HG02571 (cell line): ENCODE measurements around the gene BLOC1S5.
"Not testable (repeated sequence)": the region's sequence is repeated elsewhere in the genome, so short reads cannot be mapped to it uniquely, and the experiment has no call there.

Experiments
- ATAC-seq: cut with Tn5 transposase; IDR thresholded peaks from one replicate; pipeline ENCODE4 v1.9.1; 2021; ENCODE audit warnings: mild to moderate bottlenecking, moderate library complexity; ENCODE audit not compliant: unreplicated experiment

Gene BLOC1S5

DNA sequence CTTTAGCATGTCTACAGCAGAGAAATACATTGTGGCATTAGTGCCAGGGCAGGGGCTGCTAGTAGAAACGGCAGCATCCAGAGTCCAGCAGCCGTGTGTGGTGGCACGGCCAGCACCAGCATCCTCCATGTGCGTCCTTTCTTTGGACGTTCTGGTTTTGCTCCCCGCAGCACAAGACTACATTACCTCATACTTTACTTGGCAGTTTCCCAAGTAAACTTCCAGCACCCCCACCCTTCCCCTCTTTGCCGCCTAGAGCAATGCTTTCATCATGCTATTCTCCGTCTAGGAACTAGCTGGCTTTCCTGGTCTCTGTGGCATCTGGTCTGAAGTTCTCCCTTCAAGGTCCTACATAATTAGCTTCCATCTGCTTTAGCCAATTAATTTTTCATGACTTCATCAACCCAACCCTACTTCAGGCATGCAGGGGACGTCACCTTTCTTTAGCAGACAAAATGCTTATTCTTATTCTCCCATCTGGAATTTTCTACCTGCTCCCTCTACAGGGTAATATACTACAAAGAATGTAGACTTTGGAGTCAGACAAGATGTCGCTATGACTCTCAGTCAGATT is 67.6 kb downstream of the BLOC1S5 start:
- ATAC-seq = no peak

- ATAC-seq = no peak
Measured at GRCh38 chr6:7993952-7994351, 70.2 kb downstream of the BLOC1S5 start.

- no peak for ATAC-seq
Measured at GRCh38 chr6:7993399-7993798, 70.8 kb downstream of the BLOC1S5 start.

DNA sequence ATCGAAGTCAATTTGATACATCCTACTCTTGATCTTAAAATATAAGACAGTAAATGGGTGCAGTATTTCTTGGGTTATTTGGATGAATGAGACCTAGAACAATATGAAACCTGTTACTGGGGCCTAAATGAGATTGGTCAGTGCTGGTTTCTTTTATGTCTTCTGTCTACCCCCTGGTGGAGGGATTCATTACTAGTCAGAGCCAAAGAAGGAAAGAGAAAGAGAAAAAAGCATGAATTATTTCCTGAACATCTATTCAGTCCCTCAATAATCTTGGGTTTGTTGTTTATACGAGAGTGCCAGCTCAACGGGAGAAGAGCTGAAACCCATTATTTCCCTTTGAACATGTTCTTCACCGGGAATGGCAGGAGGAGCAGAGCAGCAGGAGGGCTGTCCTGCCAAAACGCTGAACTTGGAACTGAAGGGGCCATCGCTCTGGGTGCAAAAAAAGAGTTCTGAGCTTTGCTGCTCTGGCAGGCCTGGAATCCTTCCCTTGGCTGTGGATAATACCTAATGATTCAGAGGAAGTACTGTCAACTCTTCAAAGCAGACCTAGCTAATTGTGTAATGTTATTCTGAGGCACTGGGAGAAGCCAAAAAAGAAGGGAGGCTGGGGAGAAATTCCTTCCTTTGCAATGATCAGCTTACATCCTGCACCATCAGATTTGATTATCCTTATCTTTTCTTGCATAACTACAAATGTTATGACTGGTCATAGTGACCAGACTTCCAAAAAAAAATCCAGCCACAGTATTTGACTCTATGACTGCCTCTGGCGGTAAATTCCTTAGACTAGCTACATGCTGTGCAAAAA is 72.0 kb downstream of the BLOC1S5 start:
- ATAC-seq = no peak

DNA sequence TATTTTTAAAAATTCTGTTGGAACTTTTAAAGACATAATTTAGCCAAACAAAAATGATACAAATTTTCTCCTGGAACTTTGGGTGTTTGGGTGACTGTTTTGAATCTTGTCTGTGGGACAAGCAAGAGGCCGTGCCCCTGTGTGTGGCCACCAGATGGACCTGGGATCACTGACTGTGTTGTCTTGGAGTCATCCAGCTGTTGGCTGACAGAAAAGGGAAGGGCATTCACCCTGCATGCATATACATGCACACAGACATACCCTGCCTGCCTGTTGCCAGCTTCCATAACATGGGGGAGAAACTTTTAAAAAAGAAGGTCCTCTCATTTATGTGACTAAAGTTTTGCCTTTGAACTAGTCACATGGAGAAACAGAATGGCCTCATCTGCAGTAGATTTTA is 72.7 kb downstream of the BLOC1S5 start:
- ATAC-seq = no peak

GRCh38 chr6:7986219-7986618 is 78.0 kb downstream of the BLOC1S5 start:
- ATAC-seq = no peak

GRCh38 chr6:7983967-7984366 is 80.2 kb downstream of the BLOC1S5 start:
- ATAC-seq = not testable (repeated sequence)

GRCh38 chr6:7979831-7980230 is 84.4 kb downstream of the BLOC1S5 start:
- ATAC-seq = no peak

DNA sequence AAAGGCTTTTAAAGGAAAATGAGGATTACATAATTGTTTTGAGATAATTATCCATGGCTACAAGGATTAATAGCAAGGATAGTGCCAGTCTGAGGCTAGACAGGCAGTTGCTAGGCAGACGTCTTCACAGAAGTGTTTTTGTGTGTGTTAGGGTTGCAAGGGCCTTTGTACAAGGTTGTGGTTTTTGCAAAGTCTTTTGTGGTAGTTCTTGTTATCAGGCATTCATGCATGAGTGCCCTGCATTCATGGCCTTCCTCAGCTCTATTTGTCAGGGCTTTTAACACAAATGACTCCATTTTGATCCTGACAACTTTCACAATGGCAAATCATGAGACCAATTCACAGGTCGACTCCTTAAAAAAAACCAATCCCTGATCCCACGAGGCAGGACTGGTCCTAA is 85.5 kb downstream of the BLOC1S5 start:
- ATAC-seq = no peak

- no peak for ATAC-seq
Measured at GRCh38 chr6:7976485-7977056, 87.6 kb downstream of the BLOC1S5 start.

DNA sequence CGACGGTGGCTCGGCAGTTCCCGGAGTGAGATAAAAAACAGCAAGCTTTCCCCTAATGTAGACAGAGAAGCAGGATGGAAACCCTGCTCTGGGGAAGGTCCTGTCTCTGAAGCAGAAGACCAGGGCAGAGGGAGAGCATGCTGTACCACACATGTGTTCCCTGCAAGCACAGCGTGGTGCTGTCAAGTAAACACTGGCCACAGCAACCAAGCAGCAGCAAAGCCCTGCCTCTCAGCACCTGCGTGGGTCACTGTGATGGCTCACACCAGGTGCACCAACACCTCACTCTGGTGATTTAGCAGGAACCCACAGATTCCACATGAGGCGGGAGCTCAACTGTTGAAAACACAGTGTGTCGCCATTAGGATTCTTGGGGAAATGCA is 88.4 kb downstream of the BLOC1S5 start:
- ATAC-seq = no peak

DNA sequence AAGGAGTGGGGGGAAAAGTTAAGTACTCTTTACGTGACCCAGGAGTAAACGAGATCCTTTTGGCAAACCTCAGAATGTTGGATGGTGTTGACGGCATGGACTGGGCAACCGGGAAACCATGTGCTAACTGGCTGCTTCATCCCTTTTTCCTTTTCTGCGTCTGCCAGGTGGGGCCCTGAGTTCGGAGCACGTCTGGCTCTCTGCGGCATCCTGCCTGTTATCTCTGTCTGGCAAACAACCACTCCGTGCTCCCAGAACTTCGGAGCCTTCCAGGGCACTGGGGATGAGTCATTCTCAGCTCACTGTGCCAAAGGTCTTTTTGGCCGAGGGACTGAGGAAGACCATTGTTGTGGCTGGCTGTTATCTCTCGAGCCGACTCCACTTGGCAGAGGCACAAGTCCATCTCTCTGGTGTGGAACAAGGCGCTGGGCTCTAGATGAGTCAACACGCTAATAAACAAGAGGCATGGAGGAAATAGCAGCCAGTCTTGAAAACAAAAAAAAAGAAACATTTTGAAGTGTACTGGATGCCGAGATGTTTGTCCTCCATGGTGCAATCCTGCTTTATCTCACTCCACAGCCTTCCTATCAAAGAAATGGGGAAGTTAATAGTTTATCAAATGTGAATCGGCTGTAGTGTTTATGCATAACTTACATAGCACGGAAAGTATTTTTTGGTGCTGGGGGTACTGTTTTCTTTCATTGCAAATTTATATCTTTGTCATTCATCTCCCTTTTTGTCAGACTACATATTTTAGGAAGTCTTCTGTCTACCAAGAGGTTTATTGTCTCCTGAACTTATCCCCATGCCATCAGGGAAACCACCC is 89.0 kb downstream of the BLOC1S5 start:
- no peak for ATAC-seq

DNA sequence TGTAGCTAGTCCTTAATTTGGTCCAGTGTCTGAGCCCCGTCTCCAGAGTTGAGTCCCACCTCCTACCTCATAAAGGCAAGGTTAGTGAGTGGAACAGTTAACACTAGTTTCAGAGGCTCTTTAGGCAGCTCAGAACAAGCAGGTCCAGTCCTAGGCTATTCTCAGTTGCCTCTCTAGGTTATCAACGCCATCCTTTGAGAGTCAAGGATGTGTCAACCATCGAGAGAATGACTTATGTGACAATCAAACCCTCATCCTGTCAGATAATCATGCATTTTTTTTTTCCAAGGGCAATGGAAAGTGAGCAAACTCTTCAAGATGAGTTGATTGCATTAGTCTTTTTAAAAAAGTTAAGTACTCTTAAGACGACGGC is 89.6 kb downstream of the BLOC1S5 start:
- ATAC-seq = no peak

GRCh38 chr6:7973584-7973983 is 90.6 kb downstream of the BLOC1S5 start:
- no peak for ATAC-seq

DNA sequence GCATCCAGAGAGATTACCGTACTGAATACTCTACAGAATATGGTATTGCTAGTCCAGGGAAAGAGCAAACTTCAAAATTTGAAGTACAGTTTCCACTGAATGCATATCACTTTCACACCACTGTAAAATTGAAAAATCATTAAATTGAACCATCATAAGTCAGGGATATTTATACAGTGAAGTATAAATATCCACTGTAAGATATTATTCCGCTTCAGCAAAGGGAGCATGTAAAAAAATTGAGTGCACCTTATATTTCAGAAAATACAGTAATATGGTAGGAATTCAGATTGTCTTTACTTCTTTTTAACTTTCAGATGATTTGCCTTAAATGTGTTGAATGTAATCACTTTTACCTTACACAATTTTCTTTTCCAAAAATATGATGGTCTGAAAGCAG is 92.7 kb downstream of the BLOC1S5 start:
- no peak for ATAC-seq

GRCh38 chr6:7970616-7971015 is 93.6 kb downstream of the BLOC1S5 start:
- ATAC-seq = no peak
